ENCODE data around the gene THRAP3. TPM values are rescaled to one million over a fixed set of nuclear protein-coding genes. Genes with fewer than 3 reads are reported as not detected.

The THRAP3 gene
- total RNA-seq, 2 donors from 2014 or later, result 145 to 165 TPM

- peaks cover 85% of the 10 kb centered on the region for H3K36me3 ChIP-seq (ENCODE audit: control insufficient read depth, insufficient read depth, low read length)
- no peak overlapping the region for H3K4me3 ChIP-seq (ENCODE audit: low read length)
Measured at GRCh38 chr1:36176106-36176949, 47.9 kb upstream of the THRAP3 start.

GRCh38 chr1:36177589-36178431 lies 46.4 kb upstream of the THRAP3 start:
- no peaks in the 10 kb centered on the region for H3K27me3 ChIP-seq (ENCODE audit: control insufficient read depth, insufficient read depth, low read length, poor library complexity, severe bottlenecking)
- Mint-ChIP-seq H3K9me3 (no peaks in the 10 kb centered on the region), H3K4me1 (peaks cover 15% of the 10 kb centered on the region), H3K27me3 (ENCODE audit: insufficient read depth) (no peaks in the 10 kb centered on the region), H3K4me3 (peak overlapping the region; percentile 26), H3K27ac (peak overlapping the region; percentile 39), H3K36me3 (ENCODE audit: low read depth) (peaks cover 68% of the 10 kb centered on the region)
- H3K36me3 ChIP-seq (ENCODE audit: control insufficient read depth, insufficient read depth, low read length), result peaks cover 76% of the 10 kb centered on the region
- no peak overlapping the region for H3K9ac ChIP-seq (ENCODE audit: extremely low read depth, low read length, poor library complexity, severe bottlenecking)
- no peaks in the 10 kb centered on the region for H3K9me3 ChIP-seq (ENCODE audit: control insufficient read depth, low read length)
- no peak overlapping the region for H3K4me3 ChIP-seq (ENCODE audit: low read length)
- H3K27ac ChIP-seq (ENCODE audit: low read depth, low read length), result no peak overlapping the region
- peak; percentile 78 for DNase-seq
- WGBS, 2 experiments (ENCODE audit: insufficient coverage in 1 of 2, insufficient read length in 1 of 2), result 24 to 69% methylated on average over 5 to 32 of the region's 33 CpGs
- no peak for TF ChIP-seq CTCF (conservative IDR thresholded peaks at IDR 0.05)
- peaks cover 6% of the 10 kb centered on the region for H3K4me1 ChIP-seq (ENCODE audit: control insufficient read depth, insufficient read depth, low read length)

More at GRCh38 chr1:36176106-36176949, 47.9 kb upstream of the THRAP3 start:
- Mint-ChIP-seq H3K27ac (peak overlapping the region; percentile 48), H3K36me3 (ENCODE audit: low read depth) (peaks cover 71% of the 10 kb centered on the region), H3K4me1 (peaks cover 15% of the 10 kb centered on the region), H3K4me3 (no peak overlapping the region), H3K27me3 (ENCODE audit: insufficient read depth) (no peaks in the 10 kb centered on the region), H3K9me3 (no peaks in the 10 kb centered on the region)
- DNase-seq, result peak; percentile 90
- Histone ChIP-seq H3K27me3 (ENCODE audit: control insufficient read depth, insufficient read depth, low read length, poor library complexity, severe bottlenecking) (no peaks in the 10 kb centered on the region), H3K4me1 (ENCODE audit: control insufficient read depth, insufficient read depth, low read length) (peaks cover 6% of the 10 kb centered on the region), H3K27ac (ENCODE audit: low read depth, low read length) (no peak overlapping the region), H3K9me3 (ENCODE audit: control insufficient read depth, low read length) (no peaks in the 10 kb centered on the region), H3K9ac (ENCODE audit: extremely low read depth, low read length, poor library complexity, severe bottlenecking) (no peak overlapping the region)
- WGBS, 2 experiments (ENCODE audit: insufficient coverage in 1 of 2, insufficient read length in 1 of 2), result 92 to 96% methylated on average over 54 to 76 of the region's 76 CpGs
- peak; percentile 75 for TF ChIP-seq CTCF (conservative IDR thresholded peaks at IDR 0.05)

GRCh38 chr1:36178471-36179219 lies 45.6 kb upstream of the THRAP3 start:
- peak overlapping the region; percentile 70 for H3K27ac Mint-ChIP-seq
- Histone ChIP-seq H3K36me3 (ENCODE audit: control insufficient read depth, insufficient read depth, low read length) (peaks cover 67% of the 10 kb centered on the region), H3K4me3 (ENCODE audit: low read length) (no peak overlapping the region), H3K27ac (ENCODE audit: low read depth, low read length) (no peak overlapping the region), H3K27me3 (ENCODE audit: control insufficient read depth, insufficient read depth, low read length, poor library complexity, severe bottlenecking) (no peaks in the 10 kb centered on the region), H3K9ac (ENCODE audit: extremely low read depth, low read length, poor library complexity, severe bottlenecking) (no peak overlapping the region), H3K4me1 (ENCODE audit: control insufficient read depth, insufficient read depth, low read length) (peaks cover 6% of the 10 kb centered on the region), H3K9me3 (ENCODE audit: control insufficient read depth, low read length) (no peaks in the 10 kb centered on the region)
- peak overlapping the region; percentile 26 for H3K4me3 Mint-ChIP-seq
- WGBS, 2 experiments (ENCODE audit: insufficient coverage in 1 of 2, insufficient read length in 1 of 2), result 47 to 60% methylated on average over 33 to 62 of the region's 62 CpGs
- H3K36me3 Mint-ChIP-seq (ENCODE audit: low read depth), result peaks cover 62% of the 10 kb centered on the region
- peak; percentile 20 for TF ChIP-seq CTCF (conservative IDR thresholded peaks at IDR 0.05)
- no peaks in the 10 kb centered on the region for H3K27me3 Mint-ChIP-seq (ENCODE audit: insufficient read depth)
- peaks cover 15% of the 10 kb centered on the region for H3K4me1 Mint-ChIP-seq
- DNase-seq, result peak; percentile 99
- H3K9me3 Mint-ChIP-seq, result no peaks in the 10 kb centered on the region
